Measurements from ENCODE around the gene MACROD2.

- TF ChIP-seq CTCF (IDR thresholded peaks at IDR 0.05; ENCODE audit: insufficient read depth, low read length, poor library complexity, severe bottlenecking) (no peak), EZH2phosphoT487 (conservative IDR thresholded peaks at IDR 0.05; ENCODE audit: low read length) (no peak)
These were observed 515.0 kb downstream of the MACROD2 start for GRCh38 chr20:14510341-14510740.
